H9 (cell line): ENCODE measurements around the gene VEGFD. TPM values are rescaled to one million over a fixed set of nuclear protein-coding genes. Genes with fewer than 3 reads are reported as not detected.

Experiments used
- DNase-seq: peaks from one replicate; pipeline ENCODE4 v3.0.0-alpha.2; 2017
- H2AFZ ChIP-seq: one replicate; pipeline ENCODE4 v1.6.1; 2013; ENCODE audit warnings: mild to moderate bottlenecking, low read length, control low read depth, moderate library complexity
- H2AK5ac ChIP-seq: 2 replicates; pipeline ENCODE4 v1.6.1; 2013; ENCODE audit warnings: low read length, control low read depth, mixed read lengths; ENCODE audit not compliant: insufficient read length
- H2BK120ac ChIP-seq: one replicate; pipeline ENCODE4 v1.6.1; 2013; ENCODE audit warnings: low read depth, mild to moderate bottlenecking, low read length, control low read depth, inconsistent platforms; ENCODE audit not compliant: poor library complexity, severe bottlenecking
- H2BK12ac ChIP-seq: 2 replicates; pipeline ENCODE4 v1.6.1; 2013; ENCODE audit warnings: low read length, control low read depth, mixed read lengths, low read depth; ENCODE audit not compliant: insufficient read length
- H2BK15ac ChIP-seq: 2 replicates; pipeline ENCODE4 v1.6.1; 2013; ENCODE audit warnings: low read depth, low read length, control low read depth
- H2BK20ac ChIP-seq: one replicate; pipeline ENCODE4 v1.6.1; 2013; ENCODE audit warnings: low read depth, mild to moderate bottlenecking, low read length, control low read depth, inconsistent platforms; ENCODE audit not compliant: poor library complexity, severe bottlenecking
- H2BK5ac ChIP-seq: 2 replicates; pipeline ENCODE4 v1.6.1; 2013; ENCODE audit warnings: low read length, control low read depth, mixed read lengths; ENCODE audit not compliant: insufficient read length
- H3K14ac ChIP-seq: 2 replicates; pipeline ENCODE4 v1.6.1; 2013; ENCODE audit warnings: low read length, control low read depth; ENCODE audit not compliant: insufficient read depth
- H3K18ac ChIP-seq: 2 replicates; pipeline ENCODE4 v1.6.1; 2013; ENCODE audit warnings: low read depth, mild to moderate bottlenecking, mixed read lengths, low read length, control low read depth; ENCODE audit not compliant: insufficient read length
- H3K23ac ChIP-seq: 2 replicates; pipeline ENCODE4 v1.6.1; 2013; ENCODE audit warnings: low read length, control low read depth, mixed read lengths, low read depth; ENCODE audit not compliant: insufficient read length
- H3K23me2 ChIP-seq: 2 replicates; pipeline ENCODE4 v1.6.1; 2013; ENCODE audit warnings: low read depth, mild to moderate bottlenecking, mixed read lengths, low read length, control low read depth; ENCODE audit not compliant: insufficient read length, poor library complexity, severe bottlenecking
- H3K27ac ChIP-seq: 2 replicates; pipeline ENCODE4 v1.5.1; 2013; ENCODE audit warnings: low read length, control low read depth, mixed read lengths, low read depth; ENCODE audit not compliant: insufficient read length
- H3K27me3 ChIP-seq: 2 replicates; pipeline ENCODE4 v1.6.1; 2013; ENCODE audit warnings: low read length, control low read depth, inconsistent platforms; ENCODE audit not compliant: insufficient read depth
- H3K4ac ChIP-seq: 2 replicates; pipeline ENCODE4 v1.6.1; 2013; ENCODE audit warnings: low read depth, mild to moderate bottlenecking, control low read depth, inconsistent platforms, low read length, moderate library complexity
- H3K4me1 ChIP-seq: 2 replicates; pipeline ENCODE4 v1.6.1; 2013; ENCODE audit warnings: low read length, control low read depth, inconsistent platforms; ENCODE audit not compliant: insufficient read depth
- H3K4me2 ChIP-seq: 2 replicates; pipeline ENCODE4 v1.6.1; 2013; ENCODE audit warnings: low read length, control low read depth, mixed read lengths; ENCODE audit not compliant: insufficient read length, insufficient read depth
- H3K56ac ChIP-seq: 2 replicates; pipeline ENCODE4 v1.6.1; 2013; ENCODE audit warnings: low read depth, mild to moderate bottlenecking, mixed read lengths, low read length, control low read depth; ENCODE audit not compliant: insufficient read length
- H3K79me1 ChIP-seq: 2 replicates; pipeline ENCODE4 v1.6.1; 2013; ENCODE audit warnings: low read depth, mild to moderate bottlenecking, moderate library complexity, low read length, control low read depth, inconsistent platforms; ENCODE audit not compliant: insufficient read depth, poor library complexity, severe bottlenecking
- H3K79me2 ChIP-seq: 2 replicates; pipeline ENCODE4 v1.6.1; 2013; ENCODE audit warnings: low read length, control low read depth, inconsistent platforms; ENCODE audit not compliant: insufficient read depth
- H3K9ac ChIP-seq: 2 replicates; pipeline ENCODE4 v1.6.1; 2013; ENCODE audit warnings: low read length, control low read depth, mixed read lengths; ENCODE audit not compliant: insufficient read length; ENCODE audit errors: extremely low read depth
- H3K9me3 ChIP-seq: one replicate; pipeline ENCODE4 v1.6.1; 2013; ENCODE audit warnings: low read depth, low read length, inconsistent platforms; ENCODE audit not compliant: control insufficient read depth
- H3T11ph ChIP-seq: one replicate; pipeline ENCODE4 v1.6.1; 2013; ENCODE audit warnings: mild to moderate bottlenecking, low read length, control low read depth, inconsistent platforms
- H4K20me1 ChIP-seq: one replicate; pipeline ENCODE4 v1.6.1; 2013; ENCODE audit not compliant: control insufficient read depth, insufficient read length, insufficient read depth
- H4K5ac ChIP-seq: 2 replicates; pipeline ENCODE4 v1.6.1; 2013; ENCODE audit warnings: low read depth, mild to moderate bottlenecking, mixed read lengths, low read length, control low read depth; ENCODE audit not compliant: insufficient read length
- H4K8ac ChIP-seq: replicated peaks from 2 replicates; pipeline ENCODE4 v1.6.1; 2013; ENCODE audit warnings: low read length, control low read depth, mixed read lengths, low read depth; ENCODE audit not compliant: insufficient read length
- H4K91ac ChIP-seq: 2 replicates; pipeline ENCODE4 v1.6.1; 2013; ENCODE audit warnings: low read depth, mild to moderate bottlenecking, moderate library complexity, mixed read lengths, low read length, control low read depth; ENCODE audit not compliant: insufficient read length
- H3K27ac Mint-ChIP-seq, 3 experiments: 2 replicates in 2 of 3; 3 replicates in 1 of 3; pipeline ENCODE4 v1.8.0; 2020 to 2021; ENCODE audit warnings: mixed read lengths in 3 of 3, mild to moderate bottlenecking in 1 of 3, moderate library complexity in 1 of 3
- H3K27me3 Mint-ChIP-seq: 2 replicates; pipeline ENCODE4 v1.8.0; 2021; ENCODE audit warnings: low read depth, mild to moderate bottlenecking, moderate library complexity, mixed read lengths
- H3K36me3 Mint-ChIP-seq, 3 experiments: 2 replicates in 2 of 3; 3 replicates in 1 of 3; pipeline ENCODE4 v1.8.0; 2020 to 2021; ENCODE audit warnings: low read depth in 3 of 3, mixed read lengths in 3 of 3; ENCODE audit not compliant: insufficient read depth in 1 of 3
- H3K4me1 Mint-ChIP-seq, 2 experiments: 2 replicates each; pipeline ENCODE4 v1.8.0; 2020; ENCODE audit warnings: mixed read lengths in 2 of 2
- H3K4me3 Mint-ChIP-seq, 2 experiments: 2 replicates in 1 of 2; 3 replicates in 1 of 2; pipeline ENCODE4 v1.8.0; 2020 to 2021; ENCODE audit warnings: mild to moderate bottlenecking in 2 of 2, mixed read lengths in 2 of 2, moderate library complexity in 1 of 2
- H3K9me3 Mint-ChIP-seq, 2 experiments: 2 replicates in 1 of 2; 3 replicates in 1 of 2; pipeline ENCODE4 v1.8.0; 2020; ENCODE audit warnings: mild to moderate bottlenecking in 2 of 2, mixed read lengths in 2 of 2, moderate library complexity in 1 of 2
- CTCF ChIP-seq: fragments of 200-600 bp; sonication (generic); conservative IDR thresholded peaks from 3 replicates; pipeline ENCODE4 v1.8.0; 2021; ENCODE audit warnings: antibody characterized with exemption, mild to moderate bottlenecking
- WGBS: extraction: QIAGEN DNeasy Blood & Tissue Kit; methylation state at CpG from one replicate; pipeline ENCODE4 v1.1.7; 2013; ENCODE audit warnings: missing lambda C conversion rate, low lambda C conversion rate, mixed read lengths; ENCODE audit not compliant: insufficient read length; ENCODE audit errors: extremely low coverage; 5-methylcytosine and 5-hydroxymethylcytosine counted together
- total RNA-seq: library from RNA; stranded (reverse); gene quantifications from 2 replicates; pipeline ENCODE4 v1.2.1, GENCODE V29; 2021

Gene VEGFD
- total RNA-seq, 1 experiment from 2014 or later, result 0.11 TPM

GRCh38 chrX:15399962-15400391 is 15.8 kb upstream of the VEGFD start:
- Histone ChIP-seq H3K4me1 (peaks cover 5% of the 10 kb centered on the region), H3K23me2 (no peaks in the 10 kb centered on the region), H3K9ac (no peak overlapping the region), H2BK5ac (no peak overlapping the region), H3K79me2 (no peaks in the 10 kb centered on the region), H4K5ac (no peak overlapping the region), H2BK20ac (no peak overlapping the region), H2AK5ac (no peak overlapping the region), H3K18ac (no peak overlapping the region), H3K27ac (no peak overlapping the region), H4K8ac (no peak overlapping the region), H2BK120ac (no peak overlapping the region), H3K79me1 (no peaks in the 10 kb centered on the region), H2BK15ac (no peak overlapping the region), H4K20me1 (no peaks in the 10 kb centered on the region), H3K9me3 (no peaks in the 10 kb centered on the region), H3K4ac (no peak overlapping the region), H3K4me2 (no peak overlapping the region), H3K56ac (no peak overlapping the region), H2BK12ac (no peak overlapping the region), H3K23ac (no peak overlapping the region), H4K91ac (no peak overlapping the region), H3K14ac (no peak overlapping the region), H2AFZ (no peak overlapping the region), H3K27me3 (no peaks in the 10 kb centered on the region), H3T11ph (no peak overlapping the region)
- Mint-ChIP-seq H3K36me3 (peaks cover 0 to 9% (median 7%) of the 10 kb centered on the region in 3 experiments; a peak in 5 of 7 replicates), H3K27me3 (no peaks in the 10 kb centered on the region), H3K27ac (0 out of 7 replicates have a peak overlapping the region, but pooled peaks of 1 of the 3 experiments have one; percentile 11), H3K4me3 (no peak overlapping the region), H3K4me1 (peaks cover 19 to 23% of the 10 kb centered on the region in 2 experiments), H3K9me3 (no peaks in the 10 kb centered on the region)
- no CpG with 5 or more reads among the region's 3 CpGs for WGBS
- no peak for DNase-seq
- TF ChIP-seq CTCF, result no peak
